GM12878 (cell line): Measurements from ENCODE around the gene CDC25C. TPM values are rescaled to one million over a fixed set of nuclear protein-coding genes. Genes with fewer than 3 reads are reported as not detected.

Experiments used
- ATAC-seq: fragments of 200-7000 bp; cut with Tn5 transposase; 3 replicates; pipeline ENCODE4 v1.9.1; 2020; ENCODE audit warnings: mild to moderate bottlenecking, moderate library complexity
- BruUV-seq: library from RNA; stranded (reverse); fragments of 400-500 nt; replicated peaks from 2 replicates; lab custom pipeline; 2021; lab: Mats Ljungman, UMichigan
- CTCF ChIA-PET: fragments of 300-600 bp; sonication (Branson Sonifier 250); formaldehyde crosslinking; extraction: SDS; loops from one replicate; lab custom pipeline; 2021; ENCODE audit warnings: inconsistent platforms; lab: Yijun Ruan, JAX
- POLR2A ChIA-PET: fragments of 350-600 bp; formaldehyde crosslinking; extraction: SDS; loops from one replicate; lab custom pipeline; 2021; ENCODE audit warnings: inconsistent platforms; lab: Charles Lee
- RAD21 ChIA-PET: fragments of 300-600 bp; sonication (Branson Sonifier 250); formaldehyde crosslinking; loops from one replicate; lab custom pipeline; 2023; ENCODE audit warnings: antibody characterized with exemption; ENCODE audit not compliant: unreplicated experiment; lab: Charles Lee
- SMC1A ChIA-PET: fragments of 300-600 bp; sonication (Branson Sonifier 250); formaldehyde crosslinking; loops from one replicate; lab custom pipeline; 2023; ENCODE audit not compliant: unreplicated experiment, uncharacterized antibody; lab: Charles Lee
- DNase-seq: peaks from one replicate; pipeline ENCODE4 v3.0.0-alpha.2; 2011; ENCODE audit warnings: low read depth, low spot score
- FAIRE-seq: peaks from 3 replicates; lab custom pipeline; 2011; peaks lifted over from hg19 to GRCh38; lab: Jason Lieb, UNC
- H2AFZ ChIP-seq: 2 replicates; pipeline ENCODE4 v1.6.0; 2011; ENCODE audit warnings: low read depth, low read length, control low read depth; ENCODE audit not compliant: control insufficient read depth
- H3K27ac ChIP-seq: 2 replicates; pipeline ENCODE4 v1.5.1; 2011; ENCODE audit warnings: control low read depth; ENCODE audit not compliant: control insufficient read depth, insufficient read depth
- H3K27me3 ChIP-seq, 2 experiments: replicated peaks in 1 of 2; 2 replicates each; pipeline versions ENCODE4 v1.6.0 to v1.6.1; 2011; ENCODE audit warnings: low read length in 1 of 2; ENCODE audit not compliant: control insufficient read depth in 2 of 2, insufficient read depth in 2 of 2
- H3K36me3 ChIP-seq, 2 experiments: 2 replicates each; pipeline ENCODE4 v1.5.1; 2011; ENCODE audit warnings: low read length in 1 of 2; ENCODE audit not compliant: control insufficient read depth in 2 of 2, insufficient read depth in 2 of 2
- H3K4me1 ChIP-seq: 2 replicates; pipeline ENCODE4 v1.6.1; 2011; ENCODE audit warnings: mild to moderate bottlenecking, low read length, moderate library complexity, mixed read lengths; ENCODE audit not compliant: control insufficient read depth, insufficient read depth
- H3K4me2 ChIP-seq: 2 replicates; pipeline ENCODE4 v1.6.0; 2011; ENCODE audit warnings: control low read depth; ENCODE audit not compliant: control insufficient read depth, insufficient read depth
- H3K4me3 ChIP-seq: fragments of 200-600 bp; sonication (generic); 2 replicates; pipeline ENCODE4 v1.5.1; 2016
- H3K79me2 ChIP-seq: 2 replicates; pipeline ENCODE4 v1.6.0; 2011; ENCODE audit warnings: low read length; ENCODE audit not compliant: control insufficient read depth, insufficient read depth
- H3K9ac ChIP-seq: 2 replicates; pipeline ENCODE4 v1.8.0; 2011; ENCODE audit warnings: low read length, control low read depth, mixed read lengths; ENCODE audit not compliant: control insufficient read depth, insufficient read depth
- H3K9me3 ChIP-seq: replicated peaks from 3 replicates; pipeline ENCODE4 v1.5.1; 2011; ENCODE audit warnings: mild to moderate bottlenecking, low read length; ENCODE audit not compliant: control insufficient read depth, insufficient read depth
- H4K20me1 ChIP-seq: 2 replicates; pipeline ENCODE4 v1.6.0; 2011; ENCODE audit not compliant: control insufficient read depth, insufficient read depth
- BCL3 ChIP-seq: IDR thresholded peaks from 2 replicates; pipeline ENCODE4 v1.6.1; 2011; ENCODE audit warnings: borderline replicate concordance, low read depth, mild to moderate bottlenecking, moderate library complexity, low read length; ENCODE audit not compliant: insufficient read depth, poor library complexity, severe bottlenecking
- CEBPB ChIP-seq, 2 experiments: fragments of 150-350 bp in 1 of 2; IDR thresholded peaks; 2 replicates each; pipeline ENCODE4 v1.6.1; 2012 to 2014; ENCODE audit warnings: low read depth in 2 of 2, low read length in 2 of 2, borderline replicate concordance in 1 of 2, inconsistent platforms in 1 of 2
- CHD4 ChIP-seq: fragments of 200-600 bp; sonication (generic); IDR thresholded peaks from 2 replicates; pipeline ENCODE4 v1.6.1; 2016; ENCODE audit warnings: mild to moderate bottlenecking
- CREB1 ChIP-seq: IDR thresholded peaks from 2 replicates; pipeline ENCODE4 v1.6.1; 2012; ENCODE audit warnings: low read depth, mild to moderate bottlenecking, inconsistent platforms
- FOXM1 ChIP-seq: IDR thresholded peaks from 2 replicates; pipeline ENCODE4 v1.6.1; 2012; ENCODE audit warnings: low read depth, mild to moderate bottlenecking, inconsistent platforms, low read length, moderate library complexity
- HDAC2 ChIP-seq: fragments of 200-600 bp; sonication (generic); IDR thresholded peaks from 2 replicates; pipeline ENCODE4 v1.6.1; 2017
- IRF4 ChIP-seq: IDR thresholded peaks from 2 replicates; pipeline ENCODE4 v1.6.1; 2011; ENCODE audit warnings: low read depth, low read length
- JUNB ChIP-seq: IDR thresholded peaks from 2 replicates; pipeline ENCODE4 v1.6.1; 2016; ENCODE audit warnings: antibody characterized with exemption, mild to moderate bottlenecking
- MEF2A ChIP-seq: IDR thresholded peaks from 2 replicates; pipeline ENCODE4 v1.6.1; 2011; ENCODE audit warnings: low read depth, mild to moderate bottlenecking, low read length, moderate library complexity; ENCODE audit not compliant: insufficient read depth
- MEF2B ChIP-seq: fragments of 450-650 bp; IDR thresholded peaks from 2 replicates; pipeline ENCODE4 v1.6.1; 2018; ENCODE audit warnings: mild to moderate bottlenecking, moderate library complexity; ENCODE audit not compliant: partially characterized antibody, poor library complexity, severe bottlenecking
- MYB ChIP-seq: fragments of 150-350 bp; IDR thresholded peaks from 2 replicates; pipeline ENCODE4 v1.6.1; 2014; ENCODE audit warnings: mild to moderate bottlenecking, low read depth, low read length, borderline replicate concordance
- NFXL1 ChIP-seq: fragments of 450-650 bp; IDR thresholded peaks from 2 replicates; pipeline ENCODE4 v1.6.1; 2017; ENCODE audit warnings: antibody characterized with exemption, mild to moderate bottlenecking, borderline replicate concordance
- NRF1 ChIP-seq: conservative IDR thresholded peaks from 2 replicates; pipeline ENCODE4 v1.6.1; 2011; ENCODE audit warnings: mild to moderate bottlenecking, low read depth, low read length, improper control_type of control experiment
- PBX3 ChIP-seq: IDR thresholded peaks from 2 replicates; pipeline ENCODE4 v1.6.1; 2011; ENCODE audit warnings: mild to moderate bottlenecking, low read depth, low read length, moderate library complexity; ENCODE audit not compliant: insufficient replicate concordance
- RCOR1 ChIP-seq: conservative IDR thresholded peaks from 2 replicates; pipeline ENCODE4 v1.6.1; 2012; ENCODE audit warnings: low read depth, low read length, improper control_type of control experiment
- SIX5 ChIP-seq: IDR thresholded peaks from 2 replicates; pipeline ENCODE4 v1.6.1; 2011; ENCODE audit warnings: mild to moderate bottlenecking, low read depth, low read length, moderate library complexity; ENCODE audit not compliant: severe bottlenecking
- TARDBP ChIP-seq: IDR thresholded peaks from 2 replicates; pipeline ENCODE4 v1.6.1; 2016; ENCODE audit warnings: borderline replicate concordance
- ZNF384 ChIP-seq: IDR thresholded peaks from 2 replicates; pipeline ENCODE4 v1.6.1; 2012; ENCODE audit warnings: low read depth, mild to moderate bottlenecking, low read length, improper control_type of control experiment, borderline replicate concordance
- WGBS: methylation state at CpG from one replicate; pipeline ENCODE4 v1.1.6; 2016; ENCODE audit warnings: low lambda C conversion rate; ENCODE audit not compliant: insufficient replicate concordance, insufficient coverage; ENCODE audit errors: missing lambda C conversion rate; 5-methylcytosine and 5-hydroxymethylcytosine counted together
- in situ Hi-C: fragments of 300-500 bp; cut with MboI; formaldehyde crosslinking; loops from 9 replicates; pipeline ENCODE4 v1.14.3; 2018; ENCODE audit warnings: mixed read lengths
- intact Hi-C: fragments of 100-400 bp; cut with micrococcal nuclease; formaldehyde crosslinking; loops from one replicate; pipeline ENCODE4 v1.14.2; 2022; ENCODE audit not compliant: unreplicated experiment
- polyA plus RNA-seq, 11 experiments: library from polyadenylated mRNA; depleted of rRNA in 4 of 11; unstranded in 6 of 11; stranded (reverse) in 5 of 11; fragments of >200 nt; fragmentation: Nextera tagmentation in 4 of 11; fragmentation: Illumina TruSeq in 1 of 11; extraction: Ambion mirVana in 4 of 11; extraction: Trizol in 1 of 11; gene quantifications; 1 replicate in 1 of 11; 2 replicates in 10 of 11; pipeline versions ENCODE4 v1.2.1 to v1.2.3, GENCODE V29; 2011 to 2016; ENCODE audit warnings: inconsistent platforms in 2 of 11, missing spikeins in 2 of 11, low read depth in 1 of 11
- total RNA-seq, 4 experiments: library from RNA; depleted of rRNA in 3 of 4; stranded (reverse); fragments of >200 nt in 3 of 4; fragmentation: Illumina TruSeq in 1 of 4; extraction: Trizol in 1 of 4; gene quantifications; 2 replicates each; pipeline versions ENCODE4 v1.2.1 to v1.2.3, GENCODE V29; 2013 to 2021

CDC25C gene
- total and polyA plus RNA-seq, 10 of the 15 experiments (the other 5 are each of a cell fraction or from before 2014, with no cell fraction given) = 9.2 to 30.7 (median 14.9) TPM

- no TSS peak for BruUV-seq
- Histone ChIP-seq H3K27me3 (no peaks in the 10 kb centered on the region), H3K36me3 (peaks cover 8 to 15% of the 10 kb centered on the region in 2 experiments; a peak in 3 of 4 replicates), H3K4me1 (peaks cover 3% of the 10 kb centered on the region), H3K4me2 (no peak overlapping the region), H2AFZ (no peak overlapping the region), H3K9ac (no peak overlapping the region), H3K4me3 (no peak overlapping the region), H3K27ac (no peak overlapping the region), H3K9me3 (no peaks in the 10 kb centered on the region), H3K79me2 (peaks cover 35% of the 10 kb centered on the region), H4K20me1 (no peaks in the 10 kb centered on the region)
- 96% methylated on average over 1 of the region's 1 CpG for WGBS
- ChIA-PET CTCF (interaction anchor here (0.7 to 7.7 kb wide), 12 partner anchors 11 to 224 kb away, joined by 3 to 266 read pairs (median 9); partner anchors contain the start of genes CDC25C, ETF1, FAM53C and HSPA9), POLR2A (interaction anchor here (1.4 to 8.9 kb wide), 2 partner anchors 13 to 20 kb away, joined by 5 to 143 read pairs; partner anchors contain the start of genes CDC25C and FAM53C), RAD21 (interaction anchor here (1.1 kb wide), 1 partner anchor 33 kb away, joined by 3 read pairs; no protein-coding TSS in a partner anchor), SMC1A (interaction anchor here (1.7 to 6.5 kb wide), 3 partner anchors 12 to 20 kb away, joined by 5 to 102 read pairs (median 36); partner anchors contain the start of genes CDC25C and FAM53C)
- TF ChIP-seq CHD4 = no peak
- no peak for TF ChIP-seq FOXM1
- no peak for TF ChIP-seq NFXL1
- TF ChIP-seq HDAC2 = no peak
- TF ChIP-seq MEF2A = no peak
- no peak for TF ChIP-seq IRF4
- no peak for TF ChIP-seq SIX5
- no peak for TF ChIP-seq JUNB
- TF ChIP-seq CEBPB (IDR thresholded peaks at IDR 0.05; ENCODE audit: borderline replicate concordance in 1 of 2, low read depth in 2 of 2, low read length in 2 of 2) = no peak
- TF ChIP-seq MEF2B = no peak
- no peak for TF ChIP-seq TARDBP
- no peak for TF ChIP-seq RCOR1
- TF ChIP-seq MYB = no peak
- TF ChIP-seq PBX3 = no peak
- TF ChIP-seq ZNF384 = no peak
- TF ChIP-seq BCL3 = no peak
- no peak for TF ChIP-seq NRF1
- no peak for TF ChIP-seq CREB1
- no peak for DNase-seq
- no peak for FAIRE-seq
- no peak for ATAC-seq
- intact Hi-C loops (loop anchor here (10.0 kb wide), 1 partner anchor 316 kb away; the partner anchor contains the start of gene FAM13B), in situ Hi-C loops (no loop called here)
Observed at GRCh38 chr5:138351056-138351455, 19.5 kb upstream of the CDC25C start.
